ENCODE results near the gene FAM210A.

DNA sequence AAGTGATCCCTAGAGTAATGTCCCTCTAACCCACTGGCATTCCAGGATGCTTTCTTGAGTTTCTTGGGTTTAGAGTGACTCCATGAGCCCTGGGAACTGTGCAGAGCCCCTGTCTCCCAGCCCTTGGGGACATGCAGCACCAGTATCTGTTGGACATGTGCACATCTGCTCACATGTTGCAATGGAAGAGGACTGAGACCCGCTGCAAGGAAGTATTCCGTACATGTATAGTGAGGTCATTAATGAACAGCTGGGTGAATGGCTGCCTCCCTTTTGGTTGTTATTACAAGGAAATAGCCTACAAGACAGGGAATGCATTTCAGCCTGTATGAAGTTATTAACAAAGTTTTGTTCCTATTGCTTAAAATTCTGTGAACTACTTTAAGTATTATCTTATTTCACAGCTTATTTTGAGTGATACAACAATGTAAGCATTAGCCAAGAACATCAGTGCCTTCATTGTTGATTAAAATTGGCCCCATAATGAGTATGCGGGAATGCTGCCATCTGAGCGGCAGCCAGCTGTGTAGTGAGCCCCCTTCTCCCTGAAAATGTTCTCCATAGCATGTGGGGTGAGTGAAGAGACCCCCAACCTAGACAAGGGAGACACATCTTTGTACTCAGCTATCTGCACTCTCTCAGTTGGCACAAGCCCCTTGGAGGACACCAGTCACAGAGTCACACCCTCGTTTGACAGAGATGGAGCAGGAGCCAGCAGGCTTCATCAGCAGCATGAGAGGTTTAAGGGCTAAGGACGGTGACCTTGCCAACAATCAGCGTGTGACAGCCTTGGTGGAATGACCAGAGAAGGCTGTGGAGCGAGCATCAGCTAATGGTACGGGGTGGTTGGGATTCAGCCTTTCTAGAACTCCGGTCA, 87.4 kb downstream of the FAM210A start:
- TF ChIP-seq, protein P1, sequence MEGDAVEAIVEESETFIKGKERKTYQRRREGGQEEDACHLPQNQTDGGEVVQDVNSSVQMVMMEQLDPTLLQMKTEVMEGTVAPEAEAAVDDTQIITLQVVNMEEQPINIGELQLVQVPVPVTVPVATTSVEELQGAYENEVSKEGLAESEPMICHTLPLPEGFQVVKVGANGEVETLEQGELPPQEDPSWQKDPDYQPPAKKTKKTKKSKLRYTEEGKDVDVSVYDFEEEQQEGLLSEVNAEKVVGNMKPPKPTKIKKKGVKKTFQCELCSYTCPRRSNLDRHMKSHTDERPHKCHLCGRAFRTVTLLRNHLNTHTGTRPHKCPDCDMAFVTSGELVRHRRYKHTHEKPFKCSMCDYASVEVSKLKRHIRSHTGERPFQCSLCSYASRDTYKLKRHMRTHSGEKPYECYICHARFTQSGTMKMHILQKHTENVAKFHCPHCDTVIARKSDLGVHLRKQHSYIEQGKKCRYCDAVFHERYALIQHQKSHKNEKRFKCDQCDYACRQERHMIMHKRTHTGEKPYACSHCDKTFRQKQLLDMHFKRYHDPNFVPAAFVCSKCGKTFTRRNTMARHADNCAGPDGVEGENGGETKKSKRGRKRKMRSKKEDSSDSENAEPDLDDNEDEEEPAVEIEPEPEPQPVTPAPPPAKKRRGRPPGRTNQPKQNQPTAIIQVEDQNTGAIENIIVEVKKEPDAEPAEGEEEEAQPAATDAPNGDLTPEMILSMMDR (IDR thresholded peaks at IDR 0.05; ENCODE audit: low read depth, low read length), result no peak
- no peak for TF ChIP-seq EZH2phosphoT487 (IDR thresholded peaks at IDR 0.05; ENCODE audit: low read depth)

Measured in OCI-LY3 (cell line).